Fibroblast of mammary gland (primary cell): ENCODE data around the gene IRAK2.

Source experiments
- DNase-seq: peaks from one replicate; pipeline ENCODE4 v3.0.0-alpha.2; 2010; ENCODE audit warnings: low read depth
- H3K4me3 ChIP-seq: 2 replicates; pipeline ENCODE4 v1.5.1; 2011; ENCODE audit warnings: low read depth, mild to moderate bottlenecking, low read length, moderate library complexity; ENCODE audit not compliant: control insufficient read depth
- TF ChIP-seq, protein P1 (sequence below): conservative IDR thresholded peaks from 2 replicates; pipeline ENCODE4 v1.5.1; 2011; ENCODE audit warnings: low read depth, low read length, inconsistent platforms; ENCODE audit not compliant: control insufficient read depth, insufficient read depth

Gene IRAK2

DNA sequence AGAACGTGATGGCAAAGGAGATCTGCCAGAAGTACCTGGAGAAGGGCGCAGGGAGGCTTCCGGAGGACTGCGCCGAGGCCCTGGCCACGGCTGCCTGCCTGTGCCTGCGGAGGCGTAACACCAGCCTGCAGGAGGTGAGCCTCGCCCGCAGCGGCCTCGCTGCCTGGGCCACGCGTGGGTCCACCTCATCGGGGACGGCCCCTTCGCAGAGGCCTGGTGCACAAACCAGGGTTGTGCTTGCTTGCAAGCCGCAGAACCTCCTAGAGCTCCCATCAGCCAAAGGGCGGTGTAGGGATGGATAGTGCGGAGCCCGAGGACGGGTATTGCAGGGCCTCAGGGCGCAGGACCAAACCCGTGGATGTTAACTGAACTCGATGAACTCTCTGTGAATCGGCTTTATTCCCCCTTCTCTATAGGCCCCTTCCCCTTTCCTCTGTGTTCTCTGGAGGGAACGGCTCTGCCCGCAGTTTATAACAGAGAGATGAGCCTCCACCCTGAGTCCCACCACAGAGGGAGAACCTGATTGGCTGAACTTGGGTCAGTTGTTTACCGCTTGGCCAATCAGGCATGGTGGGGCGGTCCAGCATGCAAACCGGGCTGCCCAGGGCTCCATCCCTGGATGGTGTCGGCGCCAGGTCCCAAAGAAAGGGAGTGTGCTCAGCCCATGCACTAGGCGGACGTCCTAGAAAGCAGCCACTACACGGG lies 70.0 kb downstream of the IRAK2 start:
- TF ChIP-seq, protein P1, sequence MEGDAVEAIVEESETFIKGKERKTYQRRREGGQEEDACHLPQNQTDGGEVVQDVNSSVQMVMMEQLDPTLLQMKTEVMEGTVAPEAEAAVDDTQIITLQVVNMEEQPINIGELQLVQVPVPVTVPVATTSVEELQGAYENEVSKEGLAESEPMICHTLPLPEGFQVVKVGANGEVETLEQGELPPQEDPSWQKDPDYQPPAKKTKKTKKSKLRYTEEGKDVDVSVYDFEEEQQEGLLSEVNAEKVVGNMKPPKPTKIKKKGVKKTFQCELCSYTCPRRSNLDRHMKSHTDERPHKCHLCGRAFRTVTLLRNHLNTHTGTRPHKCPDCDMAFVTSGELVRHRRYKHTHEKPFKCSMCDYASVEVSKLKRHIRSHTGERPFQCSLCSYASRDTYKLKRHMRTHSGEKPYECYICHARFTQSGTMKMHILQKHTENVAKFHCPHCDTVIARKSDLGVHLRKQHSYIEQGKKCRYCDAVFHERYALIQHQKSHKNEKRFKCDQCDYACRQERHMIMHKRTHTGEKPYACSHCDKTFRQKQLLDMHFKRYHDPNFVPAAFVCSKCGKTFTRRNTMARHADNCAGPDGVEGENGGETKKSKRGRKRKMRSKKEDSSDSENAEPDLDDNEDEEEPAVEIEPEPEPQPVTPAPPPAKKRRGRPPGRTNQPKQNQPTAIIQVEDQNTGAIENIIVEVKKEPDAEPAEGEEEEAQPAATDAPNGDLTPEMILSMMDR: no peak
- no peak overlapping the region for H3K4me3 ChIP-seq
- DNase-seq: no peak

DNA sequence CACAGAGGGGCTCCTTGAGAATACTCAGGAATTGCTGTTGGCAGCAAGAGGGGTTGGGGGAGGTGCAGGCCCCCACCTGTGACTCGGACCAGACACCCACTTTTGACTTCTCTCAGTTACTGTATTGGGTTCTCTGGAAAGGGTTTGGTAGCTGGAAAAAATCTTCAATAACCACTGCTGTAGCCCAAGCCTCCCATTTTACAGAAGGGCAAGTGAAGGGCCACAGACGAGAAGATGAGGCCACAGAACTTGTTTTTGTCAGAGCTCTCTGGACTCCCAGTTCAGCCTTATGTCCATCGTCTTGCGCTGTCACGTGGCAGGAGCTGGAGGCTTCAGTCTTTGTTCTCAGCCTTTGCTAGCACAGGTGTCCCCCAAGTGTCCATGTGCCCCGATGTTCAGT lies 70.8 kb downstream of the IRAK2 start:
- no peak overlapping the region for H3K4me3 ChIP-seq
- DNase-seq: no peak
- TF ChIP-seq, protein P1: no peak

DNA sequence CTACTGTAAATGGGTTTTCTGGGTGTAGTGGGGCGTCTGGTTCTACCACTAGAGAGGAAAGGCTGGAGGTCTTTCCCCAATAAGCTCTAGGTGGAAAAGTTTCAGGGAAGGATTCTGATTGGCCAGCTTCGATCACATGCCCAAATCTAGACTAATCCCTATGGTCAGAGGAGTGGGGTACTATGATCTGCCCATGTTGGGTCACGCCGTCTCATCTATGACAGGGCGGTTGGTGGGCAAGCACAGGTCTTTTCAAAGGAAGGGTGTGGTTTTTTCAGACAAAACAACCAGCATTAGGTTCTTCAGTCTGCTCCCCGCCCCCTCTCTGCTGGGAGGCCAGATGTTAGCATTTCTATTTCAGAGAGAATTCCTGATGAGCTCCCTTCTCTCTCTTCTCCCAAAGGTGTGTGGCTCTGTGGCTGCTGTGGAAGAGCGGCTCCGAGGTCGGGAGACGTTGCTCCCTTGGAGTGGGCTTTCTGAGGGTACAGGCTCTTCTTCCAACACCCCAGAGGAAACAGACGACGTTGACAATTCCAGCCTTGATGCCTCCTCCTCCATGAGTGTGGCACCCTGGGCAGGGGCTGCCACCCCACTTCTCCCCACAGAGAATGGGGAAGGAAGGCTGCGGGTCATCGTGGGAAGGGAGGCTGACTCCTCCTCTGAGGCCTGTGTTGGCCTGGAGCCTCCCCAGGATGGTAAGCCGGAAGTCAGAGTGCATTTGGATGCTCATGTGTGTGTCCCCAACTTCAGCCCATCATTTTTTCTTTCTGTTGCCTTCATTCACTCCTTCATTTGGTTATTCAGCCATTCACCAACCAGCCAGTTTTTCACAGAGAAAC lies 73.8 kb downstream of the IRAK2 start:
- TF ChIP-seq, protein P1: no peak
- DNase-seq: no peak
- no peak overlapping the region for H3K4me3 ChIP-seq

DNA sequence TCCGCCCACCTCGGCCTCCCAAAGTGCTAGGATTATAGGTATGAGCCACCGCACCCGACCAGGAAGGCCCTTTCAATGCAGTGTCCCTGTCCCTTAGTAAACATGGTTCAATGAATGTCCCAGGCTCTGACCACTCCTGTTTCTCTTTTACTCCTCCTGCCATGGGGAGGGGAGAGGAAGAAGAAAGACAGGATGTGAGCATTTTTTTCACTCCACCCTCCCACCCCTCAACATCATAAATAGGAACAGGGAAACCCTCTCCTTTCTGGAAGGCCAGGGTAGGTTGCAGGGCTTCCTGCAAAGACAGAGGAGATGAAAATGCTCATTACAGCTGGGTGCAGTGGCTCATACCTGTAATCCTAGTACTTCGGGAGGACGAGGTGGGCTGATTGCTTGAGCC lies 76.1 kb downstream of the IRAK2 start:
- TF ChIP-seq, protein P1: no peak
- no peak overlapping the region for H3K4me3 ChIP-seq
- DNase-seq: no peak

DNA sequence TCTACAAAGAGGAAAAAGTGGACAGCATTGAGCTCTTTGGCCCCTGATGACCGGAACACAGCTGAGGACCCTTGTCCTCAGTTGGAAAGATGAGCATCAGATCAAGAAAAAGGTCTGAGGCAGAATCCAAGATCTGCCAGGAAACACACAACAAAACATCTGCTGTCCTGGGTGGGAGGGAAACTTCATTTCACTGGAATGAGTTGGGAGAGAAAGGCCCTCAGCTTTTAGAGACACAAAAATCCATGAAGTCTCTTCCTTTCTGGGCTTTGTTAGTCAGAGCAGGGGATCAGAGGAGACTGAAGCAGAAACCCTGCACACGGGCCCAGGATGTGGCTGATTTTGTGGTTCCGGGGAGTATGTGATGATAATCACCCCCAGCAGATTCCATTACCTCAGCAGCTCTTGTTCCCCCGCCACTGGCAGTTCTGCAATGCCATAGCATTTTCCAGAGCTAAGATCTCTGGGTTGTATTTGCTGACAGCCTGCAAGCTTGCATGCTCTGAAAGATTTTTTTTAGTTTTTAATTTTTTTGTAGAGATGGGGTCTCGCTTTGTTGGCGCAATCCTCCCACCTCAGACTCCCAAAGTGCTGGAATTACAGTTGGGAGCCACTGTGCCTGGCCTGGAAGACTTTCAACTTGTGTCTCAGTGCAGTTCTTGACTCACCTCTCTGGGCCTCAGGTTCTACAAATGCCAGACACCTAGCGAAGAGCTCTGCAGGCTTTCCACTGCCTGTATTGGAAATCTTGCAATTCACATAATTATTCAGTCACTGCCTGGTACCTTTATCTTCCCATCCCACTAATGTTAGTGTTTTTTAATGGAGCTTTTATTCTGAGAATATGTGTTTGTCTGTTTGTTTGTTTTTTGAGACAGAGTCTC lies 77.7 kb downstream of the IRAK2 start:
- peak; percentile 33 for DNase-seq
- H3K4me3 ChIP-seq: no peak overlapping the region
- TF ChIP-seq, protein P1: no peak

DNA sequence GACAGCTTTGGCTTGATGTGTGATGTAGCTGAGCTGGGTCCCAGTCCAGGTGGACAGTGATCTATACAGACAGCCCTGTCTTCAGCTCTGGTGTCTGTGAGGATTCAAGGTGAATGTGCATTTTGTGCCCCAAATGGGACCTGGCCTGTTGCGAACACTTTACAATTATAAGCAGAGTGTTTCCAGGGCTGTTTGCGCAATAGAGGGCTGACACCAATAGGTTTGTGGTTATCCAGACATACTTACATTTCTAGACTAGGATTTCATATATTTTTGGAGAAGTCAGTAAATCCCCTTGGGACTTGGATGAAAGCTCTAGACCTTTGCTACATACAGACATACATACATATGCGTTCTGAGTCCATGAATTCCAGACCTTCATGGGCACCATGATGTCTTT lies 79.3 kb downstream of the IRAK2 start:
- TF ChIP-seq, protein P1: no peak
- DNase-seq: no peak

More for the DNA sequence above, 79.3 kb downstream of the IRAK2 start:
- H3K4me3 ChIP-seq: no peak overlapping the region
